ENCODE data around the gene TMEM130. TPM values are rescaled to one million over a fixed set of nuclear protein-coding genes. Genes with fewer than 3 reads are reported as not detected.

Gene TMEM130
- total and polyA plus RNA-seq, 2 donors: 0.23 to 0.24 TPM

DNA sequence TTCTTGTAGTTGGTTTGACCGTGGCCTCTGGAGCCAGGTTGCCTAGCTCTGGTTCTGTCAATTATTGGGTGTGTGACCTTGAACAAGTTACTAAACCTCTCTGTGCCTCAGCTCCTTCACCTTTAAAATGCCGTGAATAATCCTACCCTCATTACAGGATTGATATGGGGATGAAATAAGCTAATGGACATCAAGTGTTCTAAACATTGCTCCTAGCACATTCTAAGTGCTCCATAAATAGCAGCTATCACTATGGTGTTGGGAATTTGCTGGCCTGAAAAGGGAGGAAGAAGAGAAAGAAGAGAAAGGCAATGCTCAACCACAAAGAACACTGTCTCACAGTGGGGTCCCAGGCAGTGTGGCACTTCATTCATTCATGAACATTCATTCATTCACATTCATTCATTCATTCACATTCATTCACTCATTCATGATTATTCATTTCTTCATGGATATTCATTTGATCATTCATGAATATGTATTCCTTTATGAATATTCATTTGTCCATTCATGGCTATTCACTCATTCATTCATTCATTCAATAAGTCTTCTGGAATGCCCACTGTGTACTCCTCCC, 38.8 kb downstream of the TMEM130 start:
- Histone ChIP-seq H3K27me3 (ENCODE audit: control insufficient read depth in 2 of 2, insufficient read depth in 1 of 2, low read length in 1 of 2) (peaks cover 0 to 3% of the 10 kb centered on the region in 2 donors), H3K36me3 (ENCODE audit: control insufficient read depth in 2 of 2, insufficient read depth in 2 of 2, low read length in 1 of 2) (no peaks in the 10 kb centered on the region), H3K4me1 (ENCODE audit: control insufficient read depth in 2 of 2, insufficient read depth in 2 of 2, low read length in 2 of 2) (no peaks in the 10 kb centered on the region), H3K27ac (ENCODE audit: low read depth in 1 of 2, low read length in 1 of 2) (no peak overlapping the region), H3K9me3 (ENCODE audit: control insufficient read depth in 2 of 2, insufficient read depth in 1 of 2, low read length in 1 of 2) (no peaks in the 10 kb centered on the region), H3K4me3 (ENCODE audit: low read length in 2 of 2) (no peak overlapping the region)
- DNase-seq (ENCODE audit: low read depth in 6 of 9, low spot score in 9 of 9): no peak
- WGBS: 90% methylated on average over 2 of the region's 2 CpGs

DNA sequence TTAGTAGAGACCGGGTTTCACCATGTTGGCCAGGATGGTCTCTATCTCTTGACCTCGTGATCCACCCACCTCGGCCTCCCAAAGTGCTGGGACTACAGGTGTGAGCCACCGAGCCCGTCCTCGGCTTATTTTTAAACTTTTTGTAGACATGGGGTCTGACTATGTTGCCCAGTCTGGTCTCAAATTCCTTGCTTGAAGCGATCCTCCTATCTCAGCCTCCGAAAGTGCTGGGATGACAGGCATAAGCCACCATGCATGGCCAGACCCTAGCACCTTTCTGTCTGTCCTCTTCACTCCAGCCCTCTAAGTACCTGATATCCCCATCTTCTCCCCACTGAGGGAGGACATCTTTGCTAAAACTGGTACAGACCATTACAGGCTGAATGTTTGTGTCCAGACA, 41.4 kb downstream of the TMEM130 start:
- no peak overlapping the region for H3K27ac ChIP-seq (ENCODE audit: low read depth in 1 of 2, low read length in 1 of 2)
- H3K4me1 ChIP-seq (ENCODE audit: control insufficient read depth in 2 of 2, insufficient read depth in 2 of 2, low read length in 2 of 2): no peaks in the 10 kb centered on the region
- no peaks in the 10 kb centered on the region for H3K9me3 ChIP-seq (ENCODE audit: control insufficient read depth in 2 of 2, insufficient read depth in 1 of 2, low read length in 1 of 2)
- no peak overlapping the region for H3K4me3 ChIP-seq (ENCODE audit: low read length in 2 of 2)
- H3K27me3 ChIP-seq (ENCODE audit: control insufficient read depth in 2 of 2, insufficient read depth in 1 of 2, low read length in 1 of 2): peaks cover 0 to 3% of the 10 kb centered on the region in 2 donors
- H3K36me3 ChIP-seq (ENCODE audit: control insufficient read depth in 2 of 2, insufficient read depth in 2 of 2, low read length in 1 of 2): no peaks in the 10 kb centered on the region
- WGBS: 95% methylated on average over 8 of the region's 8 CpGs
- DNase-seq (ENCODE audit: low read depth in 6 of 9, low spot score in 9 of 9): no peak

DNA sequence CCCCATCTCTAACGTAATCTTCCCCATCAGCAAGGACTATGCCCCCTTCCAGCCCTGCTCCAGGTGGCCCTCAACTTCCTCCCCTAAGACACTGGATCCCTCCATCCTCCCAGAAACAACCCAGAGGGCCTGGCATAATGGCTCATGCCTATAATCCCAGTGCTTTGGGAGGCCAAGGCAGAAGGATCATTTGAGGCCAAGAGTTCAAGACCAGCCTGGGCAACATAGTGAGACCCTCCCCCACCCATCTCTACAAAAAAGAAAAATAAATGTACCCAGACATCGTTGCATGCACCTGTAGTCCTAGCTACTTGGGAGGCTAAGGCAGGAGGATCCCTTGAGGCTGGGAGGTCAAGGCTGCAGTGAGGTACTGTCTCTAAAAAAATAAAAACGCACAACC, 42.6 kb downstream of the TMEM130 start:
- no peak overlapping the region for H3K27ac ChIP-seq (ENCODE audit: low read depth in 1 of 2, low read length in 1 of 2)
- H3K9me3 ChIP-seq (ENCODE audit: control insufficient read depth in 2 of 2, insufficient read depth in 1 of 2, low read length in 1 of 2): no peaks in the 10 kb centered on the region
- no peaks in the 10 kb centered on the region for H3K4me1 ChIP-seq (ENCODE audit: control insufficient read depth in 2 of 2, insufficient read depth in 2 of 2, low read length in 2 of 2)
- no peak for DNase-seq (ENCODE audit: low read depth in 6 of 9, low spot score in 9 of 9)
- no peaks in the 10 kb centered on the region for H3K36me3 ChIP-seq (ENCODE audit: control insufficient read depth in 2 of 2, insufficient read depth in 2 of 2, low read length in 1 of 2)
- H3K27me3 ChIP-seq (ENCODE audit: control insufficient read depth in 2 of 2, insufficient read depth in 1 of 2, low read length in 1 of 2): peaks cover 0 to 3% of the 10 kb centered on the region in 2 donors
- H3K4me3 ChIP-seq (ENCODE audit: low read length in 2 of 2): no peak overlapping the region
- 67% methylated on average over 3 of the region's 3 CpGs for WGBS

- Histone ChIP-seq H3K4me1 (ENCODE audit: control insufficient read depth in 2 of 2, insufficient read depth in 2 of 2, low read length in 2 of 2) (no peaks in the 10 kb centered on the region), H3K4me3 (ENCODE audit: low read length in 2 of 2) (no peak overlapping the region), H3K27me3 (ENCODE audit: control insufficient read depth in 2 of 2, insufficient read depth in 1 of 2, low read length in 1 of 2) (peaks cover 0 to 3% of the 10 kb centered on the region in 2 donors), H3K9me3 (ENCODE audit: control insufficient read depth in 2 of 2, insufficient read depth in 1 of 2, low read length in 1 of 2) (no peaks in the 10 kb centered on the region), H3K36me3 (ENCODE audit: control insufficient read depth in 2 of 2, insufficient read depth in 2 of 2, low read length in 1 of 2) (no peaks in the 10 kb centered on the region), H3K27ac (ENCODE audit: low read depth in 1 of 2, low read length in 1 of 2) (no peak overlapping the region)
- DNase-seq (ENCODE audit: low read depth in 6 of 9, low spot score in 9 of 9): no peak
- 50% methylated on average over 13 of the region's 13 CpGs for WGBS
Observed at GRCh38 chr7:98826811-98827231, 43.0 kb downstream of the TMEM130 start.

DNA sequence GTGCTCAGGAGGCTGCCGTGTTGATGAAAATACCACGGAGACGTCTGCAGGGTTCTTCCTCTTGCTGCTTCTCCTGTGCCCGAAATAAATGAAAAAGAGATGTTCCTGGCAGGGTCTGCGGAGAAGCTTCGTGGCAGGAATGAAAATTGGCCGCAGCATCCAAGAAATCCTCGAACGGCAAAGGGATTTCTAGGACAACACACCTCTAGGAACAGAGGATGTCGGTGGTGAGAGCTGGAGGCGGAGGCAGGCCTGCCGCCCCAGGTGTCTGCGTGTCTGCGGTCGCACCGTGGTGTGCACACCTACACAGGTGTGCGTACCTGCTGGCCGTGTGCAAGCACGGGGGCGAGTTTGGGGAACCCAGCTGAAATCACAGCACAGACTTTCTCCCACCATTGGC, 43.4 kb downstream of the TMEM130 start:
- DNase-seq (ENCODE audit: low read depth in 6 of 9, low spot score in 9 of 9): no peak
- WGBS: 73% methylated on average over 20 of the region's 20 CpGs

DNA sequence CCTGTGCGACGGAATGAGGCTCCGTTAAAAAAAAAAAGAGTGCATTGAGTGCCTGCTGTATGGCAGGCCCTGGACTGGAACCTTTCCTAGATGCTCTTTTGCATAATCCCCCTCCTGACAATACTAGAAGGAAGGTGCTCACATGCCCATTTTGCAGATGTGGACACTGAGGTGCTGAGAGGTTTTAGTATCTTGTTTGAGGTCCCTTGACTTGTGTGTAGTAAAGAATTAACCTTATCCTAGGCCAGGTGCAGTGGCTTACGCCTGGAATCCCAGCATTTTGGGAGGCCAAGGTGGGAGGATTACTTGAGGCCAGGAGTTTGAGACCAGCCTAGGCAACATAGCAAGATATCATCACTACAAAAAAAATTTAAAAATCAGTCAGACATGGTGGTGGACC, 46.6 kb downstream of the TMEM130 start:
- H3K27me3 ChIP-seq (ENCODE audit: control insufficient read depth in 2 of 2, insufficient read depth in 1 of 2, low read length in 1 of 2): peaks cover 0 to 3% of the 10 kb centered on the region in 2 donors
- no peaks in the 10 kb centered on the region for H3K4me1 ChIP-seq (ENCODE audit: control insufficient read depth in 2 of 2, insufficient read depth in 2 of 2, low read length in 2 of 2)
- no peak overlapping the region for H3K4me3 ChIP-seq (ENCODE audit: low read length in 2 of 2)
- H3K9me3 ChIP-seq (ENCODE audit: control insufficient read depth in 2 of 2, insufficient read depth in 1 of 2, low read length in 1 of 2): no peaks in the 10 kb centered on the region
- 96% methylated on average over 4 of the region's 4 CpGs for WGBS
- H3K27ac ChIP-seq (ENCODE audit: low read depth in 1 of 2, low read length in 1 of 2): no peak overlapping the region
- H3K36me3 ChIP-seq (ENCODE audit: control insufficient read depth in 2 of 2, insufficient read depth in 2 of 2, low read length in 1 of 2): no peaks in the 10 kb centered on the region
- no peak for DNase-seq (ENCODE audit: low read depth in 6 of 9, low spot score in 9 of 9)

More for the DNA sequence above, 43.4 kb downstream of the TMEM130 start:
- H3K4me1 ChIP-seq (ENCODE audit: control insufficient read depth in 2 of 2, insufficient read depth in 2 of 2, low read length in 2 of 2): no peaks in the 10 kb centered on the region
- H3K4me3 ChIP-seq (ENCODE audit: low read length in 2 of 2): no peak overlapping the region
- no peaks in the 10 kb centered on the region for H3K9me3 ChIP-seq (ENCODE audit: control insufficient read depth in 2 of 2, insufficient read depth in 1 of 2, low read length in 1 of 2)
- H3K36me3 ChIP-seq (ENCODE audit: control insufficient read depth in 2 of 2, insufficient read depth in 2 of 2, low read length in 1 of 2): no peaks in the 10 kb centered on the region
- H3K27ac ChIP-seq (ENCODE audit: low read depth in 1 of 2, low read length in 1 of 2): no peak overlapping the region
- peaks cover 0 to 3% of the 10 kb centered on the region in 2 donors for H3K27me3 ChIP-seq (ENCODE audit: control insufficient read depth in 2 of 2, insufficient read depth in 1 of 2, low read length in 1 of 2)

- Histone ChIP-seq H3K4me3 (ENCODE audit: low read length in 2 of 2) (no peak overlapping the region), H3K9me3 (ENCODE audit: control insufficient read depth in 2 of 2, insufficient read depth in 1 of 2, low read length in 1 of 2) (no peaks in the 10 kb centered on the region), H3K27ac (ENCODE audit: low read depth in 1 of 2, low read length in 1 of 2) (no peak overlapping the region), H3K36me3 (ENCODE audit: control insufficient read depth in 2 of 2, insufficient read depth in 2 of 2, low read length in 1 of 2) (no peaks in the 10 kb centered on the region), H3K27me3 (ENCODE audit: control insufficient read depth in 2 of 2, insufficient read depth in 1 of 2, low read length in 1 of 2) (no peaks in the 10 kb centered on the region), H3K4me1 (ENCODE audit: control insufficient read depth in 2 of 2, insufficient read depth in 2 of 2, low read length in 2 of 2) (no peaks in the 10 kb centered on the region)
- DNase-seq (ENCODE audit: low read depth in 6 of 9, low spot score in 9 of 9): no peak
- 95% methylated on average over 1 of the region's 1 CpG for WGBS
Observed at GRCh38 chr7:98821348-98821747, 48.5 kb downstream of the TMEM130 start.

DNA sequence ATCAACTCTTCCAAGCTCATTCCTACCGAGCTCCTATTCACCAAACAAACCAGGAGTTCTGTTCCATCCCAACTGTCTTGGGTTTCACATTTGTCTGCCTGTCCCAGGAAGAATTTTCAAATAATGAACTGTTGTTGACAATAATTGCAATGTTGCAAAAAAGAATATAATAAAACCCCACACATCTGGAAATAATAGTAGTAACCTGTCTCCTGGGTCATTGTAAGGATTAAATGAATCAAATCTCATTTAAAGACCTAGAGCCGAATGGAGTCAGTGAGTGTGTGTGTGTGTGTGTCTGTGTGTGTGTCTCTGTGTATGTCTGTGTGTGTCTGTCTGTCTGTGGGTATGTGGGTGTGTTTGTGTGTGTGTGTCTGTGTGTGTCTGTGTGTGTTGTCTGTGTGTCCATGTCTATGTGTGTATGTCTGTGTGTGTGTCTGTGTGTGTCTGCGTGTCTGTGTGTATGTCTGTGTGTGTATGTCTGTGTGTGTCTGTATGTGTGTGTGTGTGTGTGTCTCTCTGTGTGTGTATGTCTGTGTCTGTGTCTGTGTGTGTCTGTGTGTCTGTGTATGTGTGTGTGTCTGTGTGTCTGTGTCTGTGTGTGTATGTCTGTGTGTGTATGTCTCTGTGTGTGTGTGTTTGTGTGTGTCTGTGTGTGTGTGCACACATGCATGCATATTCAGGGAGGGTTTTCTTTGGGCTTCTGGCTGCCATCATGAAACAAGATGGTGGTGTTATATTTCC, 52.7 kb downstream of the TMEM130 start:
- Histone ChIP-seq H3K36me3 (ENCODE audit: control insufficient read depth in 2 of 2, insufficient read depth in 2 of 2, low read length in 1 of 2) (no peaks in the 10 kb centered on the region), H3K9me3 (ENCODE audit: control insufficient read depth in 2 of 2, insufficient read depth in 1 of 2, low read length in 1 of 2) (no peaks in the 10 kb centered on the region), H3K27ac (ENCODE audit: low read depth in 1 of 2, low read length in 1 of 2) (no peak overlapping the region), H3K4me1 (ENCODE audit: control insufficient read depth in 2 of 2, insufficient read depth in 2 of 2, low read length in 2 of 2) (no peaks in the 10 kb centered on the region), H3K4me3 (ENCODE audit: low read length in 2 of 2) (no peak overlapping the region), H3K27me3 (ENCODE audit: control insufficient read depth in 2 of 2, insufficient read depth in 1 of 2, low read length in 1 of 2) (peaks cover 0 to 2% of the 10 kb centered on the region in 2 donors)
- no peak for DNase-seq (ENCODE audit: low read depth in 6 of 9, low spot score in 9 of 9)
- 94% methylated on average over 3 of the region's 3 CpGs for WGBS

GRCh38 chr7:98816241-98816640, 53.6 kb downstream of the TMEM130 start:
- WGBS: 91% methylated on average over 4 of the region's 4 CpGs
- Histone ChIP-seq H3K27me3 (ENCODE audit: control insufficient read depth in 2 of 2, insufficient read depth in 1 of 2, low read length in 1 of 2) (peaks cover 0 to 2% of the 10 kb centered on the region in 2 donors), H3K9me3 (ENCODE audit: control insufficient read depth in 2 of 2, insufficient read depth in 1 of 2, low read length in 1 of 2) (peaks cover 2 to 3% of the 10 kb centered on the region in 2 donors), H3K4me3 (ENCODE audit: low read length in 2 of 2) (no peak overlapping the region), H3K36me3 (ENCODE audit: control insufficient read depth in 2 of 2, insufficient read depth in 2 of 2, low read length in 1 of 2) (no peaks in the 10 kb centered on the region), H3K27ac (ENCODE audit: low read depth in 1 of 2, low read length in 1 of 2) (no peak overlapping the region), H3K4me1 (ENCODE audit: control insufficient read depth in 2 of 2, insufficient read depth in 2 of 2, low read length in 2 of 2) (no peaks in the 10 kb centered on the region)
- no peak for DNase-seq (ENCODE audit: low read depth in 6 of 9, low spot score in 9 of 9)
